Gastrocnemius medialis (tissue), 4 donors: Measurements from ENCODE around the gene NR3C2.

Experiments
- POLR2A ChIP-seq, 2 donors: fragments of 450-650 bp; IDR thresholded peaks; one replicate each; pipeline ENCODE4 v1.6.1; 2017; ENCODE audit warnings: antibody characterized with exemption in 2 of 2, mild to moderate bottlenecking in 2 of 2, moderate library complexity in 2 of 2
- TF ChIP-seq, protein P1 (sequence below), 5 experiments: fragments of 450-650 bp in 3 of 5; fragments of 200-600 bp in 2 of 5; sonication (generic) in 2 of 5; IDR thresholded peaks in 4 of 5; conservative IDR thresholded peaks in 1 of 5; 1 replicate in 4 of 5; 2 replicates in 1 of 5; pipeline ENCODE4 v1.5.1; 2016 to 2019; ENCODE audit warnings: antibody characterized with exemption in 5 of 5, mild to moderate bottlenecking in 3 of 5, moderate library complexity in 3 of 5

DNA sequence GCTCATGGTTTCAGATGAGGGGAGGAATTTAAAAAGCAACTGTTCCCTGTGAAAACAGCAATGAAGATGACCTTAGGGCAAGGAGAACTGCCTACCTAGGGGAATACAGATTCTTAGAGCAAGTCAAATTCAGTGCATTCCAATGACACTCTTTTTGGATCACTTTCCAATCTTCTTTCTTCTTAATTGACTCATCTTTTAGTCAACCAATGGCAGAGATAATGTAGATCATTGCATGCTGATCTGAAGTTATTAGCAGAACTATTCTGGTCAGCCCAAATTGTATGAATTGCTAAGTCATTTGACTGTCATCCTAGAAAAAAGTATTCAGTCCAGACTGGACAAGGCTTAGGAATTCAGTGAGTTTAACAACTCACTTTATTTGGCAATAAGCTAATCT is 12.6 kb upstream of the NR3C2 start:
- TF ChIP-seq, protein P1, sequence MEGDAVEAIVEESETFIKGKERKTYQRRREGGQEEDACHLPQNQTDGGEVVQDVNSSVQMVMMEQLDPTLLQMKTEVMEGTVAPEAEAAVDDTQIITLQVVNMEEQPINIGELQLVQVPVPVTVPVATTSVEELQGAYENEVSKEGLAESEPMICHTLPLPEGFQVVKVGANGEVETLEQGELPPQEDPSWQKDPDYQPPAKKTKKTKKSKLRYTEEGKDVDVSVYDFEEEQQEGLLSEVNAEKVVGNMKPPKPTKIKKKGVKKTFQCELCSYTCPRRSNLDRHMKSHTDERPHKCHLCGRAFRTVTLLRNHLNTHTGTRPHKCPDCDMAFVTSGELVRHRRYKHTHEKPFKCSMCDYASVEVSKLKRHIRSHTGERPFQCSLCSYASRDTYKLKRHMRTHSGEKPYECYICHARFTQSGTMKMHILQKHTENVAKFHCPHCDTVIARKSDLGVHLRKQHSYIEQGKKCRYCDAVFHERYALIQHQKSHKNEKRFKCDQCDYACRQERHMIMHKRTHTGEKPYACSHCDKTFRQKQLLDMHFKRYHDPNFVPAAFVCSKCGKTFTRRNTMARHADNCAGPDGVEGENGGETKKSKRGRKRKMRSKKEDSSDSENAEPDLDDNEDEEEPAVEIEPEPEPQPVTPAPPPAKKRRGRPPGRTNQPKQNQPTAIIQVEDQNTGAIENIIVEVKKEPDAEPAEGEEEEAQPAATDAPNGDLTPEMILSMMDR (IDR thresholded peaks at IDR 0.05 in 4 of 5, conservative IDR thresholded peaks at IDR 0.05 in 1 of 5) = no peak
- TF ChIP-seq POLR2A (IDR thresholded peaks at IDR 0.05) = no peak
